ENCODE data around the gene ABLIM2. TPM values are rescaled to one million over a fixed set of nuclear protein-coding genes. Genes with fewer than 3 reads are reported as not detected.

Gene ABLIM2
- total RNA-seq, 1 experiment from 2014 or later, result 6.1 TPM

DNA sequence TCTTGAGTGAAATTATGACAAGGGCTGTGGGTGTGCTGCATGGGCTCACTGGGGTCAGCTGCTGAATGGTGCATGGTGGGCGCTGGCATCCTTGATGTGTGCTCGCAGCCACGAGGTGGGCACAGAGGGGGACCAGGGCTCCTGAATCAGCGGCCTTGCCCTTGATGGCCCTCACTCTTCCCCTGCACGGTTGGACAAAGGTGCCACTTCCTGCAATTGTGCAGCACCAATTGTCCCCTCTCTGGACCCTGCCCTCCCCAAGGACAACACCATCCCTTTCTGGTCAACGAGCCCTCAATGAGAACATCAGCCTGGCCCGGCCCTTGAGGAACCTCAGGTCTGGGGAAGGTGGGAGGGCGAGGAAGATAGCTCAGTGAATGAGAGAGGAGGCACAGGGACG, 16.1 kb downstream of the ABLIM2 start:
- H3K4me3 ChIP-seq (replicated peaks in 1 of 2; ENCODE audit: low read depth in 1 of 2, low read length in 2 of 2), result no peak overlapping the region
- no peak overlapping the region for H2AFZ ChIP-seq (ENCODE audit: low read depth, low read length, poor library complexity, severe bottlenecking)
- H3K27me3 ChIP-seq (ENCODE audit: insufficient read depth, low read length), result no peaks in the 10 kb centered on the region
- no peak for ATAC-seq
- H3K9me2 ChIP-seq (ENCODE audit: insufficient read depth), result no peaks in the 10 kb centered on the region
- H3K9me3 ChIP-seq (ENCODE audit: control insufficient read depth in 1 of 2, insufficient read depth in 1 of 2, low read depth in 1 of 2, low read length in 2 of 2), result no peaks in the 10 kb centered on the region
- DNase-seq (ENCODE audit: low read depth, low spot score), result no peak
- no peak overlapping the region for H3K9ac ChIP-seq (ENCODE audit: low read length)
- TF ChIP-seq ZFX (IDR thresholded peaks at IDR 0.05) (no peak), SIN3A (IDR thresholded peaks at IDR 0.05; ENCODE audit: low read depth) (no peak), POLR2AphosphoS5 (IDR thresholded peaks at IDR 0.05; ENCODE audit: low read depth, low read length) (no peak)
- TF ChIP-seq, protein P1, sequence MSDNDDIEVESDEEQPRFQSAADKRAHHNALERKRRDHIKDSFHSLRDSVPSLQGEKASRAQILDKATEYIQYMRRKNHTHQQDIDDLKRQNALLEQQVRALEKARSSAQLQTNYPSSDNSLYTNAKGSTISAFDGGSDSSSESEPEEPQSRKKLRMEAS (IDR thresholded peaks at IDR 0.05), result no peak
- H3K27ac ChIP-seq (ENCODE audit: low read depth, low read length), result no peak overlapping the region
- H3K36me3 ChIP-seq (ENCODE audit: control insufficient read depth in 1 of 2, insufficient read depth in 2 of 2, low read length in 2 of 2), result no peaks in the 10 kb centered on the region
- RAD21 ChIA-PET (ENCODE audit: low non-redundant PET in 1 of 2, low total read pairs in 2 of 2, uncharacterized antibody in 2 of 2, unreplicated experiment in 2 of 2), result no interaction called here
- peaks cover 11 to 18% of the 10 kb centered on the region in 2 experiments for H3K4me1 ChIP-seq (ENCODE audit: control insufficient read depth in 1 of 2, insufficient read depth in 2 of 2, low read length in 2 of 2)
- CTCF ChIA-PET, result no interaction called here
- POLR2A ChIA-PET, result no interaction called here
- no peaks in the 10 kb centered on the region for H4K20me1 ChIP-seq (ENCODE audit: insufficient read depth)
- intact Hi-C loops (cut with micrococcal nuclease), result no loop called here
- H3K79me2 ChIP-seq (ENCODE audit: insufficient read depth, low read length), result no peaks in the 10 kb centered on the region
- no TSS peak for BruUV-seq (replicated peaks)
- no peak overlapping the region for H3K4me2 ChIP-seq (ENCODE audit: low read length)

GRCh38 chr4:8141935-8142334, 16.7 kb downstream of the ABLIM2 start:
- no peak overlapping the region for H3K9ac ChIP-seq (ENCODE audit: low read length)
- no peak for ATAC-seq
- ChIA-PET RAD21 (ENCODE audit: low non-redundant PET in 1 of 2, low total read pairs in 2 of 2, uncharacterized antibody in 2 of 2, unreplicated experiment in 2 of 2) (no interaction called here), CTCF (no interaction called here), POLR2A (no interaction called here)
- no TSS peak for BruUV-seq (replicated peaks)
- H3K4me3 ChIP-seq (replicated peaks in 1 of 2; ENCODE audit: low read depth in 1 of 2, low read length in 2 of 2), result no peak overlapping the region
- TF ChIP-seq TCF7L2 (IDR thresholded peaks at IDR 0.05; ENCODE audit: borderline replicate concordance, extremely low read depth, insufficient read depth, insufficient read length), result no peak
- TF ChIP-seq, protein P2, sequence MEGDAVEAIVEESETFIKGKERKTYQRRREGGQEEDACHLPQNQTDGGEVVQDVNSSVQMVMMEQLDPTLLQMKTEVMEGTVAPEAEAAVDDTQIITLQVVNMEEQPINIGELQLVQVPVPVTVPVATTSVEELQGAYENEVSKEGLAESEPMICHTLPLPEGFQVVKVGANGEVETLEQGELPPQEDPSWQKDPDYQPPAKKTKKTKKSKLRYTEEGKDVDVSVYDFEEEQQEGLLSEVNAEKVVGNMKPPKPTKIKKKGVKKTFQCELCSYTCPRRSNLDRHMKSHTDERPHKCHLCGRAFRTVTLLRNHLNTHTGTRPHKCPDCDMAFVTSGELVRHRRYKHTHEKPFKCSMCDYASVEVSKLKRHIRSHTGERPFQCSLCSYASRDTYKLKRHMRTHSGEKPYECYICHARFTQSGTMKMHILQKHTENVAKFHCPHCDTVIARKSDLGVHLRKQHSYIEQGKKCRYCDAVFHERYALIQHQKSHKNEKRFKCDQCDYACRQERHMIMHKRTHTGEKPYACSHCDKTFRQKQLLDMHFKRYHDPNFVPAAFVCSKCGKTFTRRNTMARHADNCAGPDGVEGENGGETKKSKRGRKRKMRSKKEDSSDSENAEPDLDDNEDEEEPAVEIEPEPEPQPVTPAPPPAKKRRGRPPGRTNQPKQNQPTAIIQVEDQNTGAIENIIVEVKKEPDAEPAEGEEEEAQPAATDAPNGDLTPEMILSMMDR (IDR thresholded peaks at IDR 0.05 in 2 of 3, conservative IDR thresholded peaks at IDR 0.05 in 1 of 3; ENCODE audit: borderline replicate concordance in 1 of 3, insufficient read depth in 1 of 3, low read depth in 2 of 3, low read length in 2 of 3), result no peak
- TF ChIP-seq SP1 (IDR thresholded peaks at IDR 0.05; ENCODE audit: low read depth), result no peak
- H3K9me3 ChIP-seq (ENCODE audit: control insufficient read depth in 1 of 2, insufficient read depth in 1 of 2, low read depth in 1 of 2, low read length in 2 of 2), result no peaks in the 10 kb centered on the region
- no peak for DNase-seq (ENCODE audit: low read depth, low spot score)
- H2AFZ ChIP-seq (ENCODE audit: low read depth, low read length, poor library complexity, severe bottlenecking), result no peak overlapping the region
- no peaks in the 10 kb centered on the region for H3K9me2 ChIP-seq (ENCODE audit: insufficient read depth)
- no peaks in the 10 kb centered on the region for H3K79me2 ChIP-seq (ENCODE audit: insufficient read depth, low read length)
- H3K27me3 ChIP-seq (ENCODE audit: insufficient read depth, low read length), result no peaks in the 10 kb centered on the region
- H3K4me2 ChIP-seq (ENCODE audit: low read length), result no peak overlapping the region
- peaks cover 11 to 22% of the 10 kb centered on the region in 2 experiments for H3K4me1 ChIP-seq (ENCODE audit: control insufficient read depth in 1 of 2, insufficient read depth in 2 of 2, low read length in 2 of 2)
- no peaks in the 10 kb centered on the region for H3K36me3 ChIP-seq (ENCODE audit: control insufficient read depth in 1 of 2, insufficient read depth in 2 of 2, low read length in 2 of 2)
- no peaks in the 10 kb centered on the region for H4K20me1 ChIP-seq (ENCODE audit: insufficient read depth)
- intact Hi-C loops (cut with micrococcal nuclease), result no loop called here
- H3K27ac ChIP-seq (ENCODE audit: low read depth, low read length), result no peak overlapping the region
